Endothelial cell of umbilical vein (primary cell): ENCODE results near the gene CHST11. TPM values are rescaled to one million over a fixed set of nuclear protein-coding genes. Genes with fewer than 3 reads are reported as not detected.

Source experiments
- BruUV-seq: library from RNA; stranded (reverse); fragments of 400-500 nt; replicated peaks from 2 replicates; lab custom pipeline; 2021; lab: Mats Ljungman, UMichigan
- CTCF ChIA-PET: fragments of 300-600, 350-600 bp; sonication (Branson Sonifier 250); formaldehyde crosslinking; loops from one replicate; lab custom pipeline; 2021; ENCODE audit warnings: antibody characterized with exemption, inconsistent platforms; lab: Charles Lee
- POLR2A ChIA-PET: fragments of 300-600, 350-600 bp; sonication (Branson Sonifier 250); formaldehyde crosslinking; loops from one replicate; lab custom pipeline; 2021; ENCODE audit warnings: antibody characterized with exemption, inconsistent platforms; lab: Charles Lee
- DNase-seq: peaks from one replicate; pipeline ENCODE4 v3.0.0-alpha.2; 2011; ENCODE audit warnings: low read depth, low spot score
- FAIRE-seq: peaks from 2 replicates; lab custom pipeline; 2011; peaks lifted over from hg19 to GRCh38; lab: Jason Lieb, UNC
- H2AFZ ChIP-seq: 2 replicates; pipeline ENCODE4 v1.6.0; 2012; ENCODE audit warnings: low read depth, low read length, control low read depth, inconsistent platforms
- H3K27ac ChIP-seq: 2 replicates; pipeline ENCODE4 v1.5.1; 2011; ENCODE audit warnings: low read depth, mild to moderate bottlenecking, control low read depth, low read length, moderate library complexity; ENCODE audit not compliant: insufficient read depth
- H3K27me3 ChIP-seq, 2 experiments: 2 replicates each; pipeline versions ENCODE4 v1.6.0 to v1.6.1; 2011; ENCODE audit warnings: low read length in 2 of 2, mixed read lengths in 1 of 2; ENCODE audit not compliant: control insufficient read depth in 2 of 2, insufficient read depth in 2 of 2
- H3K36me3 ChIP-seq, 2 experiments: 2 replicates in 1 of 2; 3 replicates in 1 of 2; pipeline ENCODE4 v1.5.1; 2011; ENCODE audit warnings: low read length in 2 of 2, mild to moderate bottlenecking in 1 of 2, moderate library complexity in 1 of 2; ENCODE audit not compliant: control insufficient read depth in 2 of 2, insufficient read depth in 2 of 2; ENCODE audit errors: extremely low read depth in 1 of 2
- H3K4me1 ChIP-seq: 3 replicates; pipeline ENCODE4 v1.5.1; 2011; ENCODE audit warnings: mild to moderate bottlenecking, low read length; ENCODE audit not compliant: control insufficient read depth, insufficient read depth; ENCODE audit errors: extremely low read depth
- H3K4me2 ChIP-seq: 2 replicates; pipeline ENCODE4 v1.6.1; 2011; ENCODE audit warnings: low read length, control low read depth, mixed read lengths; ENCODE audit not compliant: insufficient read depth
- H3K4me3 ChIP-seq, 3 experiments: fragments of 200-600 bp in 1 of 3; sonication (generic), shearing (Covaris generic) in 1 of 3; replicated peaks in 1 of 3; 2 replicates each; pipeline ENCODE4 v1.5.1; 2011 to 2016; ENCODE audit warnings: control low read depth in 3 of 3, low read length in 3 of 3, mild to moderate bottlenecking in 2 of 3, inconsistent platforms in 1 of 3, low read depth in 1 of 3, moderate library complexity in 1 of 3; ENCODE audit not compliant: insufficient read depth in 1 of 3
- H3K79me2 ChIP-seq: 2 replicates; pipeline ENCODE4 v1.6.0; 2012; ENCODE audit warnings: low read length, inconsistent platforms; ENCODE audit not compliant: control insufficient read depth, insufficient read depth
- H3K9ac ChIP-seq: replicated peaks from 2 replicates; pipeline ENCODE3; 2011; ENCODE audit warnings: low read length, control low read depth; ENCODE audit not compliant: insufficient read depth; ENCODE audit errors: extremely low read depth
- H3K9me1 ChIP-seq: replicated peaks from 3 replicates; pipeline ENCODE4 v1.6.0; 2011; ENCODE audit warnings: mild to moderate bottlenecking, low read length; ENCODE audit not compliant: control insufficient read depth, insufficient read depth; ENCODE audit errors: extremely low read depth
- H3K9me3 ChIP-seq: replicated peaks from 2 replicates; pipeline ENCODE4 v1.5.1; 2012; ENCODE audit warnings: low read length, inconsistent platforms; ENCODE audit not compliant: control insufficient read depth, insufficient read depth
- H4K20me1 ChIP-seq: replicated peaks from 2 replicates; pipeline ENCODE3; 2011; ENCODE audit warnings: mild to moderate bottlenecking, low read length; ENCODE audit not compliant: control insufficient read depth, insufficient read depth; ENCODE audit errors: extremely low read depth
- FOS ChIP-seq: IDR thresholded peaks from 2 replicates; pipeline ENCODE4 v1.6.1; 2011; ENCODE audit warnings: mild to moderate bottlenecking, low read length, moderate library complexity, borderline replicate concordance; ENCODE audit not compliant: insufficient read depth
- GATA2 ChIP-seq: IDR thresholded peaks from 2 replicates; pipeline ENCODE4 v1.7.0; 2011; ENCODE audit warnings: low read depth, mild to moderate bottlenecking, moderate library complexity, mixed read lengths, low read length; ENCODE audit not compliant: insufficient read length, insufficient read depth
- JUN ChIP-seq: IDR thresholded peaks from 2 replicates; pipeline ENCODE4 v1.6.1; 2011; ENCODE audit warnings: borderline replicate concordance, low read depth; ENCODE audit not compliant: insufficient read length, insufficient read depth
- POLR2AphosphoS5 ChIP-seq: IDR thresholded peaks from 2 replicates; pipeline ENCODE4 v1.6.1; 2012; ENCODE audit warnings: low read depth, mild to moderate bottlenecking, control low read depth, low read length, moderate library complexity; ENCODE audit not compliant: insufficient read depth
- dilution Hi-C: fragments of 300-500 bp; cut with MboI; formaldehyde crosslinking; loops from one replicate; pipeline ENCODE4 v1.15.0; 2019; ENCODE audit warnings: low sequenced_read_pairs; ENCODE audit not compliant: extremely low pct_ligation_motif_present
- intact Hi-C: fragments of 100-400 bp; cut with micrococcal nuclease; formaldehyde crosslinking; loops from one replicate; pipeline ENCODE4 v1.10.0; 2022
- polyA plus RNA-seq, 4 experiments: library from polyadenylated mRNA; depleted of rRNA in 3 of 4; stranded (reverse) in 3 of 4; unstranded in 1 of 4; fragments of >200 nt; gene quantifications; 2 replicates each; pipeline versions ENCODE4 v1.2.1 to v1.2.3, GENCODE V29; 2011 to 2012; ENCODE audit warnings: missing spikeins in 1 of 4
- total RNA-seq: library from RNA; stranded (reverse); gene quantifications from 2 replicates; pipeline ENCODE4 v1.2.3, GENCODE V29; 2021
- TF ChIP-seq, protein P1 (sequence below): IDR thresholded peaks from 2 replicates; pipeline ENCODE4 v1.6.1; 2011; ENCODE audit not compliant: insufficient read depth, insufficient read length
- TF ChIP-seq, protein P2 (sequence below), 2 donors: IDR thresholded peaks; 1 replicate in 1 of 2; 2 replicates in 1 of 2; pipeline ENCODE4 v1.5.1; 2011; ENCODE audit warnings: low read length in 2 of 2, mild to moderate bottlenecking in 2 of 2, moderate library complexity in 2 of 2, control low read depth in 1 of 2, inconsistent platforms in 1 of 2, low read depth in 1 of 2; ENCODE audit not compliant: insufficient read depth in 1 of 2; ENCODE audit errors: extremely low read depth in 1 of 2

CHST11 gene
- total and polyA plus RNA-seq, 2 donors (not counting 3 experiments of a cell fraction or from before 2014, with no cell fraction given): 19.7 to 20.9 TPM

DNA sequence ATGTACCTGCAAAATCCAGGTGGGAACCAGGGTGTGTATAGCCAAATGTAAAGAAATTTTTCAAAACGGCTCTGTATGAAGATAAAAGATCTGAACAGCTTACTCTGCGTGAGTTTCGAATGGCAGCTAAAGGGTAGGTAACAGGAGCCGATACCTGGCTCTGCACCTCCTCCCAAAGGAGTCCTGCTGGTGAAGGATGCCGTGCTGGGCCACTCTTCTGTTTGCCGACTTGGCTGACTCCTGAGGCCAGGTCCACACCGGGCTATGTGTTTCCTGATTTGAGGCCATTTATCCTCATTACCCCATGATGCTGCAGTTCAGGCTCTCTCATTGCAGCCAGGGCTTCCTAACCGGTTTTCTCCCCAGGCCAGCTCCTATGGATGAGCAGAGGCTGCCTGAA lies 256.7 kb downstream of the CHST11 start:
- intact Hi-C loops (no loop called here), dilution Hi-C loops (no loop called here)
- H3K4me1 ChIP-seq: no peaks in the 10 kb centered on the region
- no peaks in the 10 kb centered on the region for H3K27me3 ChIP-seq
- H2AFZ ChIP-seq: no peak overlapping the region
- BruUV-seq: no TSS peak
- no peak overlapping the region for H3K27ac ChIP-seq
- DNase-seq: no peak
- no peaks in the 10 kb centered on the region for H3K36me3 ChIP-seq
- no peak for TF ChIP-seq POLR2AphosphoS5
- TF ChIP-seq, protein P1, sequence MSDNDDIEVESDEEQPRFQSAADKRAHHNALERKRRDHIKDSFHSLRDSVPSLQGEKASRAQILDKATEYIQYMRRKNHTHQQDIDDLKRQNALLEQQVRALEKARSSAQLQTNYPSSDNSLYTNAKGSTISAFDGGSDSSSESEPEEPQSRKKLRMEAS: no peak
- TF ChIP-seq, protein P2, sequence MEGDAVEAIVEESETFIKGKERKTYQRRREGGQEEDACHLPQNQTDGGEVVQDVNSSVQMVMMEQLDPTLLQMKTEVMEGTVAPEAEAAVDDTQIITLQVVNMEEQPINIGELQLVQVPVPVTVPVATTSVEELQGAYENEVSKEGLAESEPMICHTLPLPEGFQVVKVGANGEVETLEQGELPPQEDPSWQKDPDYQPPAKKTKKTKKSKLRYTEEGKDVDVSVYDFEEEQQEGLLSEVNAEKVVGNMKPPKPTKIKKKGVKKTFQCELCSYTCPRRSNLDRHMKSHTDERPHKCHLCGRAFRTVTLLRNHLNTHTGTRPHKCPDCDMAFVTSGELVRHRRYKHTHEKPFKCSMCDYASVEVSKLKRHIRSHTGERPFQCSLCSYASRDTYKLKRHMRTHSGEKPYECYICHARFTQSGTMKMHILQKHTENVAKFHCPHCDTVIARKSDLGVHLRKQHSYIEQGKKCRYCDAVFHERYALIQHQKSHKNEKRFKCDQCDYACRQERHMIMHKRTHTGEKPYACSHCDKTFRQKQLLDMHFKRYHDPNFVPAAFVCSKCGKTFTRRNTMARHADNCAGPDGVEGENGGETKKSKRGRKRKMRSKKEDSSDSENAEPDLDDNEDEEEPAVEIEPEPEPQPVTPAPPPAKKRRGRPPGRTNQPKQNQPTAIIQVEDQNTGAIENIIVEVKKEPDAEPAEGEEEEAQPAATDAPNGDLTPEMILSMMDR (IDR thresholded peaks at IDR 0.05; ENCODE audit: extremely low read depth in 1 of 2, insufficient read depth in 1 of 2, low read depth in 1 of 2, low read length in 2 of 2): no peak
- no peak for TF ChIP-seq JUN
- TF ChIP-seq GATA2: no peak
- TF ChIP-seq FOS: no peak
- ChIA-PET POLR2A (no interaction called here), CTCF (interaction anchor here (5.0 kb wide), 1 partner anchor 332 kb away, joined by 18 read pairs; no protein-coding TSS in a partner anchor)
- H3K4me2 ChIP-seq: no peak overlapping the region
- no peak for FAIRE-seq
- H3K4me3 ChIP-seq: no peak overlapping the region
- H3K9ac ChIP-seq: no peak overlapping the region
- no peaks in the 10 kb centered on the region for H4K20me1 ChIP-seq
- H3K79me2 ChIP-seq: no peaks in the 10 kb centered on the region
- H3K9me3 ChIP-seq: no peaks in the 10 kb centered on the region
- H3K9me1 ChIP-seq: no peaks in the 10 kb centered on the region
